GM12875 (cell line): Measurements from ENCODE around the gene HBS1L.

Source experiments
- H3K4me3 ChIP-seq: one replicate; pipeline ENCODE4 v1.5.1; 2011; ENCODE audit warnings: low read depth, low read length, control low read depth
- TF ChIP-seq, protein P1 (sequence below): IDR thresholded peaks from 2 replicates; pipeline ENCODE4 v1.5.1; 2011; ENCODE audit warnings: low read depth, mild to moderate bottlenecking, control low read depth, inconsistent platforms, low read length, moderate library complexity, borderline replicate concordance; ENCODE audit not compliant: insufficient read depth

The HBS1L gene

GRCh38 chr6:134974370-134974769 is 80.3 kb downstream of the HBS1L start:
- TF ChIP-seq, protein P1, sequence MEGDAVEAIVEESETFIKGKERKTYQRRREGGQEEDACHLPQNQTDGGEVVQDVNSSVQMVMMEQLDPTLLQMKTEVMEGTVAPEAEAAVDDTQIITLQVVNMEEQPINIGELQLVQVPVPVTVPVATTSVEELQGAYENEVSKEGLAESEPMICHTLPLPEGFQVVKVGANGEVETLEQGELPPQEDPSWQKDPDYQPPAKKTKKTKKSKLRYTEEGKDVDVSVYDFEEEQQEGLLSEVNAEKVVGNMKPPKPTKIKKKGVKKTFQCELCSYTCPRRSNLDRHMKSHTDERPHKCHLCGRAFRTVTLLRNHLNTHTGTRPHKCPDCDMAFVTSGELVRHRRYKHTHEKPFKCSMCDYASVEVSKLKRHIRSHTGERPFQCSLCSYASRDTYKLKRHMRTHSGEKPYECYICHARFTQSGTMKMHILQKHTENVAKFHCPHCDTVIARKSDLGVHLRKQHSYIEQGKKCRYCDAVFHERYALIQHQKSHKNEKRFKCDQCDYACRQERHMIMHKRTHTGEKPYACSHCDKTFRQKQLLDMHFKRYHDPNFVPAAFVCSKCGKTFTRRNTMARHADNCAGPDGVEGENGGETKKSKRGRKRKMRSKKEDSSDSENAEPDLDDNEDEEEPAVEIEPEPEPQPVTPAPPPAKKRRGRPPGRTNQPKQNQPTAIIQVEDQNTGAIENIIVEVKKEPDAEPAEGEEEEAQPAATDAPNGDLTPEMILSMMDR = no peak
- H3K4me3 ChIP-seq = no peak overlapping the region

- TF ChIP-seq, protein P1 = no peak
- H3K4me3 ChIP-seq = no peak overlapping the region
Observed at GRCh38 chr6:134967711-134968110, 86.9 kb downstream of the HBS1L start.

DNA sequence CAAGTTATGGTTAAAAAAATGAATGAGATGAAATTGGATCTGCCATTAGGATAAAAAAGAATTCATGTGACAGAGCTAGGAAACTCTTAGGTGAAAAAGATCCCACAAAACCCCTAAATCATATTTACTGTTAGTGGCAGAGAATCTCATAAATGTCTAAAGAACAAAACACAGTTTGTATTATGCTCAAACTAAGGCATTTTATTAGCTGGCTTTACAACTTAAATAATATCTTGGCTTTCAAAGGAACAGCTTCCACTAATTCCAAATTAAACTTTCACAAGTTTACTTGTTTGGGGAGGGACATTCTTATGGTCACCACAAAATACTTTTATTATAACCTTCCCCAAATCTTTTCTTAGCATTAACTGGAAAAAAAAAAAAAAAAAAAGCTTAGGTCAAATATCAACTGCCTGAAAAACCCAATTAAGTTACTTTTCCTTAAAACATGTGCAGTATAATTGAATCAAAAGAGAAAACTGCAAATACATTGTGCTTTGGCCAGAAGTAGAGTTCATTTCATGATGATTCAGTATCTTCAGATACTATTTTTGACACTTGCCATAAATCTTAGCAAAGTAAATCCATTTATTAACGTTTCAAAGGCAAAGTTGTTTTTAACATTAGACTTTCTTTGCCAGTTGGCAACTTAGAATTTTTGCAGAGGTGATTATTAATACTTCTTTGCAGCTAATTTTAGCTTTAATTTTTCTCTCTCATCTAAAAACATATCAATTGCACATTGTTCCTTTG is 90.0 kb downstream of the HBS1L start:
- TF ChIP-seq, protein P1 = no peak
- no peak overlapping the region for H3K4me3 ChIP-seq

DNA sequence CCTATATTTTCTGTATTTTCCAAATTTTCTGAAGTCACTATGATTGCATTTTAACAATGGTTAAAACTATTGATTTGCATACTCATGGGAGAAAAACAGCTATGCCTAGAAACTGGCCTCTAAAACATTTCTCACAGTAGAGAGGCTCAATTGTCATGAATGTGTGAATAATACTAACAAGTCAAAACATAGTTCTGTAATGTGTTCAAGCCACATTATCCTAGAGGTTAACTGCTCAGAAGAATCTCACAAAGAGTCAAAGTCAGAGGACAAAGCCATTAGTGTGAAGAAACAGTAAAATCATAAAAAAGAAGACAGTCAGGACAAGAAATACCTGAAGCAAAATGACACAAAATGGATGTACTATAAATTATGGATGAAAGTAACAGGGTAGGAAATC is 92.2 kb downstream of the HBS1L start:
- TF ChIP-seq, protein P1 = no peak
- no peak overlapping the region for H3K4me3 ChIP-seq

DNA sequence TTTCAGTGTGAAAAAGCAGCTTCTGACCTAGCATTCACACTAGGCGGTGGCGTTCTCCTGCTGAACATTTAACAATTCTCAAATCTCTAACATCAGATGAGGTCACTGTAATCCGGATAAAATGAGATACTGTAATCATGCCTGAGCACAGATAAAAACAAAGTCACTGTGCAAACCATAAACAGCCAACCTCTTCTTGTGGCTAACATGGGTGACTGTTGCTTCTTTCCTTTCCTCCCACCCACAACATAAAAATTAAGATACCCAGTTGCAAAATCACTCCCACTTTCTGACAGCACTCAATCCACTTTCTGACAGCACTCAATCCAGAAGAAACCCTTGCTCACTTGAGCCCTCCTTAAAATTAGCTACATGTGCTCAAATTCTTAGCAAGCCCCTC is 93.3 kb downstream of the HBS1L start:
- H3K4me3 ChIP-seq = no peak overlapping the region
- TF ChIP-seq, protein P1 = no peak

GRCh38 chr6:134959603-134960002 is 95.0 kb downstream of the HBS1L start:
- TF ChIP-seq, protein P1 = no peak
- no peak overlapping the region for H3K4me3 ChIP-seq

DNA sequence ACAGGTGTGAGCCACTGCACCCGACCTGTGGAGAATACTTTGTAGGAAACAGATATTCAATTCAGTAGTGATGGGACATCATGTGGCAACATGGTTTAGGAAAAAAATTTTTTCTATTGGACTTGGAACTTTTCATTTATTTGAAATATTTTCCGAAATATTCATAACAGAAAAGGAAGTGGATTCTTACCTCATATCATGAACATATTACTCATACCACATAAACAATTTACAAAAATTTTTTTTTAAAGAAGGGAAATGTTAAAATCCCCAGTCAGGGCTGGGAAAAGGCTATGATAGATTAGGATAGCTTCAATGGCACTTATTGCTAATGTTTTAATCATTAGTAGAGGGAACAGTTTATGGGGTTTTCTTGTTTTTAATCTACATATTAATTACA is 97.9 kb downstream of the HBS1L start:
- H3K4me3 ChIP-seq = no peak overlapping the region
- TF ChIP-seq, protein P1 = no peak
